H9 (cell line): ENCODE measurements around the gene ZNF260. TPM values are rescaled to one million over a fixed set of nuclear protein-coding genes. Genes with fewer than 3 reads are reported as not detected.
A peak's percentile ranks its signal among the peaks of the same experiment; 100 is the strongest.

ENCODE experiments used
- DNase-seq: peaks from one replicate; pipeline ENCODE4 v3.0.0-alpha.2; 2017
- H2AFZ ChIP-seq: one replicate; pipeline ENCODE4 v1.6.1; 2013; ENCODE audit warnings: mild to moderate bottlenecking, low read length, control low read depth, moderate library complexity
- H2AK5ac ChIP-seq: 2 replicates; pipeline ENCODE4 v1.6.1; 2013; ENCODE audit warnings: low read length, control low read depth, mixed read lengths; ENCODE audit not compliant: insufficient read length
- H2BK120ac ChIP-seq: one replicate; pipeline ENCODE4 v1.6.1; 2013; ENCODE audit warnings: low read depth, mild to moderate bottlenecking, low read length, control low read depth, inconsistent platforms; ENCODE audit not compliant: poor library complexity, severe bottlenecking
- H2BK12ac ChIP-seq: 2 replicates; pipeline ENCODE4 v1.6.1; 2013; ENCODE audit warnings: low read length, control low read depth, mixed read lengths, low read depth; ENCODE audit not compliant: insufficient read length
- H2BK15ac ChIP-seq: 2 replicates; pipeline ENCODE4 v1.6.1; 2013; ENCODE audit warnings: low read depth, low read length, control low read depth
- H2BK20ac ChIP-seq: one replicate; pipeline ENCODE4 v1.6.1; 2013; ENCODE audit warnings: low read depth, mild to moderate bottlenecking, low read length, control low read depth, inconsistent platforms; ENCODE audit not compliant: poor library complexity, severe bottlenecking
- H2BK5ac ChIP-seq: 2 replicates; pipeline ENCODE4 v1.6.1; 2013; ENCODE audit warnings: low read length, control low read depth, mixed read lengths; ENCODE audit not compliant: insufficient read length
- H3K14ac ChIP-seq: 2 replicates; pipeline ENCODE4 v1.6.1; 2013; ENCODE audit warnings: low read length, control low read depth; ENCODE audit not compliant: insufficient read depth
- H3K18ac ChIP-seq: 2 replicates; pipeline ENCODE4 v1.6.1; 2013; ENCODE audit warnings: low read depth, mild to moderate bottlenecking, mixed read lengths, low read length, control low read depth; ENCODE audit not compliant: insufficient read length
- H3K23ac ChIP-seq: 2 replicates; pipeline ENCODE4 v1.6.1; 2013; ENCODE audit warnings: low read length, control low read depth, mixed read lengths, low read depth; ENCODE audit not compliant: insufficient read length
- H3K23me2 ChIP-seq: 2 replicates; pipeline ENCODE4 v1.6.1; 2013; ENCODE audit warnings: low read depth, mild to moderate bottlenecking, mixed read lengths, low read length, control low read depth; ENCODE audit not compliant: insufficient read length, poor library complexity, severe bottlenecking
- H3K27ac ChIP-seq: 2 replicates; pipeline ENCODE4 v1.5.1; 2013; ENCODE audit warnings: low read length, control low read depth, mixed read lengths, low read depth; ENCODE audit not compliant: insufficient read length
- H3K27me3 ChIP-seq: 2 replicates; pipeline ENCODE4 v1.6.1; 2013; ENCODE audit warnings: low read length, control low read depth, inconsistent platforms; ENCODE audit not compliant: insufficient read depth
- H3K4ac ChIP-seq: 2 replicates; pipeline ENCODE4 v1.6.1; 2013; ENCODE audit warnings: low read depth, mild to moderate bottlenecking, control low read depth, inconsistent platforms, low read length, moderate library complexity
- H3K4me1 ChIP-seq: 2 replicates; pipeline ENCODE4 v1.6.1; 2013; ENCODE audit warnings: low read length, control low read depth, inconsistent platforms; ENCODE audit not compliant: insufficient read depth
- H3K4me2 ChIP-seq: 2 replicates; pipeline ENCODE4 v1.6.1; 2013; ENCODE audit warnings: low read length, control low read depth, mixed read lengths; ENCODE audit not compliant: insufficient read length, insufficient read depth
- H3K56ac ChIP-seq: 2 replicates; pipeline ENCODE4 v1.6.1; 2013; ENCODE audit warnings: low read depth, mild to moderate bottlenecking, mixed read lengths, low read length, control low read depth; ENCODE audit not compliant: insufficient read length
- H3K79me1 ChIP-seq: 2 replicates; pipeline ENCODE4 v1.6.1; 2013; ENCODE audit warnings: low read depth, mild to moderate bottlenecking, moderate library complexity, low read length, control low read depth, inconsistent platforms; ENCODE audit not compliant: insufficient read depth, poor library complexity, severe bottlenecking
- H3K79me2 ChIP-seq: 2 replicates; pipeline ENCODE4 v1.6.1; 2013; ENCODE audit warnings: low read length, control low read depth, inconsistent platforms; ENCODE audit not compliant: insufficient read depth
- H3K9ac ChIP-seq: 2 replicates; pipeline ENCODE4 v1.6.1; 2013; ENCODE audit warnings: low read length, control low read depth, mixed read lengths; ENCODE audit not compliant: insufficient read length; ENCODE audit errors: extremely low read depth
- H3K9me3 ChIP-seq: one replicate; pipeline ENCODE4 v1.6.1; 2013; ENCODE audit warnings: low read depth, low read length, inconsistent platforms; ENCODE audit not compliant: control insufficient read depth
- H3T11ph ChIP-seq: one replicate; pipeline ENCODE4 v1.6.1; 2013; ENCODE audit warnings: mild to moderate bottlenecking, low read length, control low read depth, inconsistent platforms
- H4K20me1 ChIP-seq: one replicate; pipeline ENCODE4 v1.6.1; 2013; ENCODE audit not compliant: control insufficient read depth, insufficient read length, insufficient read depth
- H4K5ac ChIP-seq: 2 replicates; pipeline ENCODE4 v1.6.1; 2013; ENCODE audit warnings: low read depth, mild to moderate bottlenecking, mixed read lengths, low read length, control low read depth; ENCODE audit not compliant: insufficient read length
- H4K8ac ChIP-seq: replicated peaks from 2 replicates; pipeline ENCODE4 v1.6.1; 2013; ENCODE audit warnings: low read length, control low read depth, mixed read lengths, low read depth; ENCODE audit not compliant: insufficient read length
- H4K91ac ChIP-seq: 2 replicates; pipeline ENCODE4 v1.6.1; 2013; ENCODE audit warnings: low read depth, mild to moderate bottlenecking, moderate library complexity, mixed read lengths, low read length, control low read depth; ENCODE audit not compliant: insufficient read length
- H3K27ac Mint-ChIP-seq, 3 experiments: 2 replicates in 2 of 3; 3 replicates in 1 of 3; pipeline ENCODE4 v1.8.0; 2020 to 2021; ENCODE audit warnings: mixed read lengths in 3 of 3, mild to moderate bottlenecking in 1 of 3, moderate library complexity in 1 of 3
- H3K27me3 Mint-ChIP-seq: 2 replicates; pipeline ENCODE4 v1.8.0; 2021; ENCODE audit warnings: low read depth, mild to moderate bottlenecking, moderate library complexity, mixed read lengths
- H3K36me3 Mint-ChIP-seq, 3 experiments: 2 replicates in 2 of 3; 3 replicates in 1 of 3; pipeline ENCODE4 v1.8.0; 2020 to 2021; ENCODE audit warnings: low read depth in 3 of 3, mixed read lengths in 3 of 3; ENCODE audit not compliant: insufficient read depth in 1 of 3
- H3K4me1 Mint-ChIP-seq, 2 experiments: 2 replicates each; pipeline ENCODE4 v1.8.0; 2020; ENCODE audit warnings: mixed read lengths in 2 of 2
- H3K4me3 Mint-ChIP-seq, 2 experiments: 2 replicates in 1 of 2; 3 replicates in 1 of 2; pipeline ENCODE4 v1.8.0; 2020 to 2021; ENCODE audit warnings: mild to moderate bottlenecking in 2 of 2, mixed read lengths in 2 of 2, moderate library complexity in 1 of 2
- H3K9me3 Mint-ChIP-seq, 2 experiments: 2 replicates in 1 of 2; 3 replicates in 1 of 2; pipeline ENCODE4 v1.8.0; 2020; ENCODE audit warnings: mild to moderate bottlenecking in 2 of 2, mixed read lengths in 2 of 2, moderate library complexity in 1 of 2
- CTCF ChIP-seq: fragments of 200-600 bp; sonication (generic); conservative IDR thresholded peaks from 3 replicates; pipeline ENCODE4 v1.8.0; 2021; ENCODE audit warnings: antibody characterized with exemption, mild to moderate bottlenecking
- WGBS: extraction: QIAGEN DNeasy Blood & Tissue Kit; methylation state at CpG from one replicate; pipeline ENCODE4 v1.1.7; 2013; ENCODE audit warnings: missing lambda C conversion rate, low lambda C conversion rate, mixed read lengths; ENCODE audit not compliant: insufficient read length; ENCODE audit errors: extremely low coverage; 5-methylcytosine and 5-hydroxymethylcytosine counted together
- total RNA-seq: library from RNA; stranded (reverse); gene quantifications from 2 replicates; pipeline ENCODE4 v1.2.1, GENCODE V29; 2021

The ZNF260 gene
- total RNA-seq, 1 experiment from 2014 or later = 22.5 TPM

DNA sequence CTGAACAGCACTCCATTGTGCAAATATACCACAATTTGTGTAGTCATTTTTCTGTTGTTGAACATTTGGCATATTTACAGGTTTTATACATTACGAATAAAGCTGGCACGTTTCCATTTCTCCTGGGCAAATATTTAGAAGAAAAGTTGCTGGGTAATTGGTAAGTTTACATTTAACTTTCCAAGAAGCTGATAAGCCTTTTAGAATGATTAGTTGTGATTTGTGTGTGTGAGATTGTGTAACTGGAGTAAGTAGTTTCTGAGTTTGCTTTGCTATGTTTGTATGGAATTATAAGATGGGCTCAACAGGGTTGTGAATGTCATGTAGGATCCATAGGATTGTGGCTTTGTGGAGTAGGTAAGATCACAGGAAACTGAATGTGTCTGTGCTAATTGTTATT, 46.7 kb upstream of the ZNF260 start:
- no peak overlapping the region for H3K18ac ChIP-seq
- no peak overlapping the region for H3T11ph ChIP-seq
- H2BK12ac ChIP-seq = no peak overlapping the region
- no peak for TF ChIP-seq CTCF
- H3K9ac ChIP-seq = no peak overlapping the region
- H2BK20ac ChIP-seq = no peak overlapping the region
- H3K23ac ChIP-seq = no peak overlapping the region
- no peak overlapping the region for H2BK15ac ChIP-seq
- peaks cover 8% of the 10 kb centered on the region; the same call in 1 of the 2 replicates for H3K79me2 ChIP-seq
- H3K27me3 Mint-ChIP-seq = no peaks in the 10 kb centered on the region
- no peak for DNase-seq
- H3K36me3 Mint-ChIP-seq = peaks cover 35 to 50% (median 45%) of the 10 kb centered on the region in 3 experiments
- H4K20me1 ChIP-seq = no peaks in the 10 kb centered on the region
- no peak overlapping the region for H2BK120ac ChIP-seq
- H3K9me3 ChIP-seq = no peaks in the 10 kb centered on the region
- H4K5ac ChIP-seq = no peak overlapping the region
- H3K79me1 ChIP-seq = no peaks in the 10 kb centered on the region
- H3K4ac ChIP-seq = no peak overlapping the region
- peaks cover 6% of the 10 kb centered on the region for H3K23me2 ChIP-seq
- H2AK5ac ChIP-seq = no peak overlapping the region
- H3K4me1 Mint-ChIP-seq = peaks cover 14 to 20% of the 10 kb centered on the region in 2 experiments
- no peak overlapping the region for H4K8ac ChIP-seq
- H3K4me1 ChIP-seq = 0 out of 2 replicates have a peak, but pooled peaks cover 4% of the 10 kb centered on the region
- peak overlapping the region; percentile 86 to 95 for H3K4me3 Mint-ChIP-seq
- H3K27ac ChIP-seq = no peak overlapping the region
- no peak overlapping the region for H3K14ac ChIP-seq
- H3K4me2 ChIP-seq = peak overlapping the region; percentile 63
- H3K27me3 ChIP-seq = no peaks in the 10 kb centered on the region
- no peak overlapping the region for H3K56ac ChIP-seq
- H3K27ac Mint-ChIP-seq = no peak overlapping the region
- no peak overlapping the region for H2AFZ ChIP-seq
- H3K9me3 Mint-ChIP-seq = peaks cover 3 to 16% of the 10 kb centered on the region in 2 experiments; a peak in 3 of 5 replicates
- H2BK5ac ChIP-seq = no peak overlapping the region
- H4K91ac ChIP-seq = no peak overlapping the region
- WGBS = no CpG with 5 or more reads among the region's 2 CpGs
